Cerebellar nuclear complex (tissue), 1 donor: ENCODE measurements around the gene ZNF184.

Source experiments
- DNase-seq, 2 experiments: peaks; one replicate each; lab custom pipeline; 2025; lab: John Stamatoyannopoulos, UW

The ZNF184 gene

GRCh38 chr6:27472617-27473400, at the start of gene ZNF184:
Gene ZNF184 (minus strand): TSS chr6:27473105. CDS start chr6:27472294, 811 bp downstream.
- peak; percentile 68 to 80 for DNase-seq

GRCh38 chr6:27518881-27519795, 46.2 kb upstream of the ZNF184 start:
- DNase-seq: peak; percentile 21 to 48

DNA sequence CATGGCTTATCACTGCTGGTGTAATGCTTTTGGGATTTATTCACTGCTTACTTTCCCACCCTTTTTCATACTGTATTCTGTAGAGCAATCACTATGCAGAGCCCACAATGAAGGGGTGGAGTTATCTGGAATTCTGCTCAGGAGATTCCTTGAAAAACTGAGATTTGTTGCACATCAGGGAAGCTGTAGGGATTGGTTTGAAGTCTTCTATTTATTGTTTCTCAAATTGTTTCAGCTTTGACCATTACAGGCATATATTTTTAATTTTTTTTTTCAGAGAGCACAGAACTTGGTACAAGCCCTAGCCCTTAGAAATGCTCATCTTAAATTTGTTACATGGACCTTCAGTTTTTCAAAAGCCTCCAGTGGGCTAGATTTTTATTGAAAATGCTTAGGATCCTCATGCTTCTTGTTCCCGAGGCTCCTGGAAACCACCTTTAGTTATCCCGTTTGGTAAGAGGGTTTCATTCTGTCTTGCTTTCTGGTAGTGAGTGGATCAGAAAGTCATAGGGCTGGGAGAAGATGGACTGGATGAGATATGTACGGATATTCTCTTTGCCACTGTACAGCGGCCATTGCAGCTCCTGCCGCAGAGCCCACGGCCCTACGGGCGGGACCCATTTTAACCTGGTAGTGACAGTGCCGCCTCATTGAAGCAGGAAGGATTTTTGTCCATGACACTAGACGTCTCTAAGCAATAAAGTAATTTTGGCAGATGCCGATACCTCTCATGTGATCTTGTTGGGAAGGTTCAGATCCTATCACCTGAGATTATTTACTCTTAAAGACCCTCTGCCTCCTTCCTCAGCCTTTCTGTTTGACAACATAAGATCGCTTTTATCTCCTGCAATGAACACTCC, 45.3 kb upstream of the ZNF184 start:
- peak in 1 of 2 experiments; percentile 44 for DNase-seq

DNA sequence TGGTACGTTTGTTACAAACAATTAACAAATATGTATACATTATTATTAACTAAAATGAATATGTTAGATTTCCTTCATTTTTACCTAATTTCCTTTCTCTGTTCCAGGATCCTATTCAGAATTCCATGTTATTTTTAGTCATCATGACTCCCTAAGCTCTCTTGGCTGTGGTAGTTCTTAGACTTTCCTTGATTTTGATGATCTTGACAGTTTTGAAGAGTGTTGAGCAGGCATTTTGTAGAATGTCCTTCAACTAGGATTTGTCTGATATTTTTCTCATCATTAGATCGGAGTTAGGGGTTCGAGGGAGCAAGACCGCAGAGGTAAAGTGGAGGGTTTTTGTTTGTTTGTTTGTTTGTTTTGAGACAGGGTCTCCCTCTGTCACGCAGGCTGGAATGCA, 44.3 kb upstream of the ZNF184 start:
- no peak for DNase-seq

DNA sequence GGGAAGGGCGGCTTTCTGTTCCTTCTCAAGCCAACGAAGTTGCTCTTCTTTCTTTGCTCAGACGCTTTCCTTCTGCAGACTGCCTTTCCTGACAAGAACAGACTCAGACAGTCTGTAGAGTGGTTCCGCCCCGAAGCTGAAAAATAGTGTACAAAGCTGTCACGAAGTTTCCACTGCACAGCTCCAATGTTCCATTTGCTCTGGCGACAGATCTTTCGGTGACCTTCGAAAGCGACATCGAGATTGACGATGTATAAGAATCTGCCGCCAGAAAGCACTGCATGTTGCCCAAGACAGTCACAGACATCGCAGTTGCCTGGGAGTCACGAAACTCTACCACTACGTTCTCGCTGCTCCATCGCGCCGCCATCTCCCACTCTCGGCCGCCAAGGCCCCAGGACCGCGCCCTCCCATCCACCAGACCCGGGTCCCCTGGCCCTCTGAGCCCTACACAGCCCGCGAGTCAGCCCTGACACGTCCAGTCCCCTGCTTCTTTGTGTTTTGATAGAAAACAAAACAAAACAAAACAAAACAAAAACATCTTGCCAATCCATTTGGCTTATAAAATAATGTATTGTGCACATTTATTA, 42.1 kb upstream of the ZNF184 start:
- DNase-seq: no peak

- no peak for DNase-seq
These were observed 39.6 kb upstream of the ZNF184 start for GRCh38 chr6:27512525-27512924.

- no peak for DNase-seq
These were observed 34.4 kb upstream of the ZNF184 start for GRCh38 chr6:27507041-27507956.

DNA sequence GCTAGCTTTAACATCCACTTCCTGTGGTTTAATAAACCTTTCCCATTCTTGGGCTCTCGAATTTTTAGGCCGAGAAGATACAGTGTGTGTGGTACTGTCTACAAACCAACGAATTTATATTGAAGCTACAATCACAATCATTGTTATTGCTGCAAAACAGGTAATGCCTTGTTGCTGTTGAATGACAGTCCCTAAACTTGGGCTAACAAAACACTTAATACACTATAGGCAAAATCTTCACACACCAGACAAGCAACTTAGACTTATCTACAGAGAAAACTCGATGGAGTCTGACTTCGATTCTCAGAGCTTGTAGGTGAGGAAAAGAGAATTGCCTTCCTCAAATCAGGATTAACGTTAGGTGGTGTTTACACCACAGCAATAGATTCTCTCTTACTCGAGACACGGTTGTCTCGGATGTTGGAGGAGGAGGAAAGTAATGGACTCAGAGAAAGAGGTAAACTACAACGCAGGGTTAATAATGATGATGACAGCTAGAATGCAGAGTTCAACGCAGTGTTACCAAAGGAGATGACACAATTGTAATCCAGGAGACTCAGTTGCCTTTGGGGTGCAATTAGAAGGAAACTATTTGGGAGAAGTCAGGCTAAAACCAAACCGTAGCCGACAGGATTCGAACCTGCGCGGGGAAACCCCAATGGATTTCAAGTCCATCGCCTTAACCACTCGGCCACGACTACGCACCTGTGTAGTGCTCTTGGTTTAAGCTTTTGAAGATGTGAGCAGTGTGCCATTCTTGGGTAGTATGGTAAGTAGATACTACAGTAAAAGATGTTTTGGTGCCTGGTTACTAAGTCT, 32.5 kb upstream of the ZNF184 start:
- no peak for DNase-seq

GRCh38 chr6:27503436-27504030, 30.6 kb upstream of the ZNF184 start:
- no peak for DNase-seq

DNA sequence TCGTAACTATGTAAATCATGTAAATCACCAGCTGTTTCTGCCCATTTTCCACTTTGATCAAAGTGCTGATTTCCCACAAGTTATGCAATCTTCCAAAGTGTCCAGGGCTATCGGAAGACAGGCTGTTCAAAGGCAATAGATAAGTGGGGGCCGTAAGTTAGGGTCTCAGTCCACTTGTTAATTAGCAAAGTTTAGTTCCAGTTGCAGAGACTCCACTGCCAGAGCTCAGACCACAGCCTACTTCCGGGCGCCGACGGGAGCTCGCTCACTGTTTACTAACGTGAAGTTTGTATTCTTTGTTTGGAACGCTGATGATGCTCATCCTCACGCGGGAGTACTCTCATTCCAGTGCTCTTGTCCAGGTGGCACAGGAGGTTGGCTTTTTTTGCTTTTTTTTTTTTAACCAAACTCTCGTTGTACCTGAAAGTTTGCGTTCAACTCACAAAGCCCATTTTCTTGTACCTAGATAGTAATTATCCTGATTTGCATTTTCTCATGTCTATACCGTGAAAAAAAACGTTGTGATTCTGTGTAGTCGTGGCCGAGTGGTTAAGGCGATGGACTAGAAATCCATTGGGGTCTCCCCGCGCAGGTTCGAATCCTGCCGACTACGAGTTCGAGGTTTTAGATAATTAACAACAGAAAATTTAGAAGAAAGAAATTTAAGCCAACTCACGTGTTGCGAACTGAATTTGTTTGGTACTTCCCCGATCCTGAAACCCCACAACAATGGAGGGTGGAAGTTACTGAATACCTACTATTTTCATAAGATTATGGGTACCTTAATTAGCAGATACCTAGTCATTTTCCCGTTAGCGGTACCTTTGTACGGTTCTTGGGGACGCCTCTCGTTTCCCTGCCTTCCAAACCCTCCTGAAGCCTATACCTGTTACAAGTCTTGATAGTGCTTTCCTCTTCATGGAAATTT, 29.9 kb upstream of the ZNF184 start:
- no peak for DNase-seq

GRCh38 chr6:27501187-27501586, 28.3 kb upstream of the ZNF184 start:
- no peak for DNase-seq

- DNase-seq: no peak
These were observed 27.3 kb upstream of the ZNF184 start for GRCh38 chr6:27500177-27500576.

- DNase-seq: no peak
These were observed 22.7 kb upstream of the ZNF184 start for GRCh38 chr6:27495386-27496135.

DNA sequence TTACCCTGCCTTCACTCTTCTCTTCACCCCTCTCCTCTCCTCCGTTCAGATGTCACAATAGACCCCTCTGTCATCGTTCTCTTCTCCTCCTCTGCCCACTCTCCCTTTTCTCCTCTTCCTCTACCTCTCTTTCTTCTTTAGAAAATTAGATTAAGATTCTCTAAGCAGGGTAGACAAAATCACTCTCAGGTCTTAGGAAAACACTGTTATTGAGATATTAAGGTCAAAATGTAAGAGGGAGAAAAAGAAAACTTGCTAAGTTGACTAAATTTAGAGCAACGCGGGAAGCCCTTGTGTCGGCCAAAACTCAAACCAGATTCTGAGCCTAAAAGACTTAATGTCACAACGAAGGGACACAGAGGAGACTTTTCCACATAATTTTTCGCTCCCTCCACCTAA, 22.1 kb upstream of the ZNF184 start:
- DNase-seq: no peak

DNA sequence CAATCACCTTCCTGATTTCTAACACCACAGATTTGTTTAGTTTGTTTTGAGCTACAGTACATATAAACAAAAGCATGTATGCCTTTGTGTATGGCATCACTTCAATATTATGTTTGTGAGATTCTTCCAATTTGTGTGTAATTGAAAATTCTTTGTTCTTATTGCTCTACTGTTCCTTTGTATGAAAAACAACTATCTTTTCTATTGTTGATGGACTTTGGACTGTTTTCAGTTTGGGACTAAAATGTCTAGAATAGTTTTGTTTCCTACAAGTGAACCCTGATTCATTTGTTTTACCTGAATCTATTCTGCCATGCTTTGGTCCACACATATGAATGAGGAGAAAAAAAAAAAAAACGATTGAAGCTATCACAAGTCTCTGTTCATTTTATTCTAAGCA, 21.2 kb upstream of the ZNF184 start:
- DNase-seq: no peak

GRCh38 chr6:27492631-27493190, 19.8 kb upstream of the ZNF184 start:
- DNase-seq: no peak
